Panc1 (cell line): ENCODE results near the gene SLC12A7. TPM values are rescaled to one million over a fixed set of nuclear protein-coding genes. Genes with fewer than 3 reads are reported as not detected.

Experiments
- ATAC-seq: fragments of 200-7000 bp; cut with Tn5 transposase; 2 replicates; pipeline ENCODE4 v1.9.1; 2020; ENCODE audit warnings: mild to moderate bottlenecking, moderate library complexity
- BruUV-seq: library from RNA; stranded (reverse); fragments of 400-500 nt; replicated peaks from 2 replicates; lab custom pipeline; 2021; lab: Mats Ljungman, UMichigan
- CTCF ChIA-PET: fragments of 300-600 bp; sonication (Branson Sonifier 250); formaldehyde crosslinking; loops from one replicate; lab custom pipeline; 2022; ENCODE audit warnings: antibody characterized with exemption; lab: Charles Lee
- POLR2A ChIA-PET: fragments of 300-600 bp; sonication (Branson Sonifier 250); formaldehyde crosslinking; loops from one replicate; lab custom pipeline; 2022; ENCODE audit warnings: antibody characterized with exemption; lab: Charles Lee
- DNase-seq: peaks from one replicate; pipeline ENCODE4 v3.0.0-alpha.2; 2010; ENCODE audit warnings: low read depth, low spot score
- H3K27ac ChIP-seq: 2 replicates; pipeline ENCODE4 v1.5.1; 2011; ENCODE audit warnings: mild to moderate bottlenecking, low read length, inconsistent platforms
- H3K27me3 ChIP-seq: fragments of 200-500 bp; sonication (Bioruptor generic); 2 replicates; pipeline ENCODE4 v1.6.0; 2014; ENCODE audit warnings: low read length, inconsistent platforms; ENCODE audit not compliant: control insufficient read depth, insufficient read depth
- H3K36me3 ChIP-seq: fragments of 200-500 bp; sonication (Bioruptor generic); 2 replicates; pipeline ENCODE4 v1.5.1; 2014; ENCODE audit warnings: inconsistent platforms, mild to moderate bottlenecking, low read length, moderate library complexity; ENCODE audit not compliant: control insufficient read depth, insufficient read depth
- H3K4me1 ChIP-seq: 2 replicates; pipeline ENCODE4 v1.5.1; 2011; ENCODE audit warnings: inconsistent platforms, mild to moderate bottlenecking, low read length, moderate library complexity; ENCODE audit not compliant: control insufficient read depth, insufficient read depth
- H3K4me3 ChIP-seq, 2 experiments: 2 replicates each; pipeline ENCODE4 v1.5.1; 2011 to 2012; ENCODE audit warnings: low read depth in 2 of 2, low read length in 2 of 2, mild to moderate bottlenecking in 2 of 2, inconsistent platforms in 1 of 2, moderate library complexity in 1 of 2
- H3K9me3 ChIP-seq: fragments of 200-500 bp; sonication (Bioruptor generic); 2 replicates; pipeline ENCODE4 v1.5.1; 2014; ENCODE audit warnings: low read depth, mild to moderate bottlenecking, inconsistent platforms, low read length, moderate library complexity; ENCODE audit not compliant: control insufficient read depth, insufficient read depth
- CTCF ChIP-seq: fragments of 450-650 bp; IDR thresholded peaks from 2 replicates; pipeline ENCODE4 v1.5.1; 2017; ENCODE audit warnings: mild to moderate bottlenecking
- POLR2AphosphoS5 ChIP-seq: IDR thresholded peaks from 2 replicates; pipeline ENCODE4 v1.6.1; 2012; ENCODE audit warnings: mild to moderate bottlenecking, low read depth, low read length, moderate library complexity
- REST ChIP-seq, 2 experiments: IDR thresholded peaks; 2 replicates each; pipeline ENCODE4 v1.6.1; 2011 to 2012; ENCODE audit warnings: low read depth in 2 of 2, control low read depth in 1 of 2, low read length in 1 of 2, mild to moderate bottlenecking in 1 of 2, moderate library complexity in 1 of 2; ENCODE audit not compliant: insufficient read depth in 1 of 2
- SIN3A ChIP-seq: IDR thresholded peaks from 2 replicates; pipeline ENCODE4 v1.6.1; 2012; ENCODE audit warnings: low read depth, mild to moderate bottlenecking, low read length, moderate library complexity, borderline replicate concordance; ENCODE audit not compliant: insufficient read depth
- TCF7L2 ChIP-seq: IDR thresholded peaks from 2 replicates; pipeline ENCODE4 v1.6.1; 2011; ENCODE audit warnings: mild to moderate bottlenecking, low read depth, low read length, inconsistent platforms
- in situ Hi-C: cut with HindIII; loops from 2 replicates; pipeline ENCODE4 v1.10.0; 2016; ENCODE audit warnings: low sequenced_read_pairs, low pct_unique_long_range_greater_than_20kb
- intact Hi-C: fragments of 100-400 bp; cut with micrococcal nuclease; formaldehyde crosslinking; loops from one replicate; pipeline ENCODE4 v1.10.0; 2022; ENCODE audit not compliant: unreplicated experiment
- total RNA-seq: library from RNA; stranded (reverse); gene quantifications from one replicate; pipeline ENCODE4 v1.2.1, GENCODE V29; 2021; ENCODE audit not compliant: unreplicated experiment

The SLC12A7 gene
- total RNA-seq, 1 experiment from 2014 or later: 297 TPM

GRCh38 chr5:1043327-1043726, 68.5 kb downstream of the SLC12A7 start:
- ChIA-PET CTCF (no interaction called here), POLR2A (no interaction called here)
- Histone ChIP-seq H3K4me1 (no peaks in the 10 kb centered on the region), H3K9me3 (no peaks in the 10 kb centered on the region), H3K36me3 (no peaks in the 10 kb centered on the region), H3K27me3 (no peaks in the 10 kb centered on the region), H3K4me3 (no peak overlapping the region), H3K27ac (no peak overlapping the region)
- in situ Hi-C loops: no loop called here
- DNase-seq (no peak), ATAC-seq (no peak)
- no TSS peak for BruUV-seq
- intact Hi-C loops: no loop called here
- TF ChIP-seq TCF7L2 (no peak), POLR2AphosphoS5 (no peak), CTCF (no peak), SIN3A (no peak), REST (IDR thresholded peaks at IDR 0.05; ENCODE audit: insufficient read depth in 1 of 2, low read depth in 2 of 2, low read length in 1 of 2) (no peak)

GRCh38 chr5:1042626-1043025, 69.2 kb downstream of the SLC12A7 start:
- intact Hi-C loops: no loop called here
- Histone ChIP-seq H3K9me3 (no peaks in the 10 kb centered on the region), H3K27me3 (no peaks in the 10 kb centered on the region), H3K4me3 (no peak overlapping the region), H3K27ac (no peak overlapping the region), H3K4me1 (no peaks in the 10 kb centered on the region), H3K36me3 (no peaks in the 10 kb centered on the region)
- in situ Hi-C loops: no loop called here
- TF ChIP-seq CTCF (no peak), POLR2AphosphoS5 (no peak), SIN3A (no peak), TCF7L2 (no peak), REST (IDR thresholded peaks at IDR 0.05; ENCODE audit: insufficient read depth in 1 of 2, low read depth in 2 of 2, low read length in 1 of 2) (no peak)
- ATAC-seq (no peak), DNase-seq (no peak)
- no TSS peak for BruUV-seq
- POLR2A ChIA-PET: no interaction called here
- CTCF ChIA-PET: no interaction called here
